GM15510 (cell line): ENCODE results near the gene SHROOM3.

Experiments used
- POLR2A ChIP-seq: IDR thresholded peaks from 3 replicates; pipeline ENCODE4 v1.6.1; 2011; ENCODE audit warnings: borderline replicate concordance; ENCODE audit not compliant: insufficient read length; ENCODE audit errors: extremely low read depth

Gene SHROOM3

DNA sequence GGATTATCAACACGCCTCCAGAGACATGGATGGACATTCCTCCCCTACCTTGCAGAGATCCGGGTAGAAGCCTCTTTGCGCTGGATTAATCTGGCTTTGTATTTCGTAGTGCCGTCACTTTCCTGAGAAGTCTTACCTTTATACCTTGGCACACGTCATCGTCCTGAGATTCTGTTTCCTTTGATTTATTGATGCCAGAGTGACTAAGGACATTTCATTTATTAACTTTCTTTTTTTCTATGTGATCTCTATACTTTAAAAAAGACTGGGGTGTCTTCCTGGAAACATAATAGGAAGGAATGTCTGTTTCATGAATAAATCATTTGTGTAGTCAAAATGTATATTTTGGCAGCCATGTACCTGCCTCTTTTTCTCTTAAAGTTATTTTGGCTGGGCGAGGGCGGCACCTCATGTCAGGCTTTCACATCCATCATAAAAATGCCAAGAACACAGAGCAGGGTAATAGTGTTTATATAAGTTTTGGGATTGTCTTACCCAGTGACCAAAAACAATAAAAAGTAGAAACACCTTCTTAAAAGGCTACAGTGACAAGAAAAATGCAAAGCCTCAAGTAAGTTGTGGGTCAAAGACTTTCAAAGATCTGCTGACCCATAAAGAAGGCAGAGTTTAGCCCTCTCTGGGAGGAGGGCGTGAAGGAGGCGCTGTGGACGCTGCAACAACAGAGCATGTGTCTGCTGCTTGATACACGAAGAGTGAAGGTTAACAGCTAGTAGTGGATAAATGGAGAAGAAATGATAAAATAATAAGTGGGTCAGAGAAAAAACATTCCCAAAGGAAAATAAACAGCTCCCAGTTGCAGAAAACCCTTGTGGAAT lies 124.4 kb downstream of the SHROOM3 start:
- TF ChIP-seq POLR2A: no peak

DNA sequence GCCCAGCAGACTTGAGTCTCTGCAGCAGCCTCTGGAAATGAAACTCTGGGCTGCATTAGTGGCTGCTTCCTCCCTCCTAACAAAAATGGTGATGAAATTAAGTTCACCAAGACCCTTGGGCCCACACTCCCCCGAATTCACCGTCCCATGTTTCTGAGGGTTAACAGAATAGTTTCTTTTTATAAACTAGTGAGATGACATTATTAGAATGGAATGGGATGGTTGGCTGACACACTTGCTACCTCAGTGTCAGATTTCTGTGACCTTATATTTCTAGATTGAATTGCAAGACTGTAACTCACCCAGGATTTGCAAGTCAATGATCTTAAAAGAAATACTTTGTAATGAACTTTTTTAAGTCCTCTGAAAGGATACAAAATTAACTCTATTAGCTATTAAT lies 127.1 kb downstream of the SHROOM3 start:
- no peak for TF ChIP-seq POLR2A

DNA sequence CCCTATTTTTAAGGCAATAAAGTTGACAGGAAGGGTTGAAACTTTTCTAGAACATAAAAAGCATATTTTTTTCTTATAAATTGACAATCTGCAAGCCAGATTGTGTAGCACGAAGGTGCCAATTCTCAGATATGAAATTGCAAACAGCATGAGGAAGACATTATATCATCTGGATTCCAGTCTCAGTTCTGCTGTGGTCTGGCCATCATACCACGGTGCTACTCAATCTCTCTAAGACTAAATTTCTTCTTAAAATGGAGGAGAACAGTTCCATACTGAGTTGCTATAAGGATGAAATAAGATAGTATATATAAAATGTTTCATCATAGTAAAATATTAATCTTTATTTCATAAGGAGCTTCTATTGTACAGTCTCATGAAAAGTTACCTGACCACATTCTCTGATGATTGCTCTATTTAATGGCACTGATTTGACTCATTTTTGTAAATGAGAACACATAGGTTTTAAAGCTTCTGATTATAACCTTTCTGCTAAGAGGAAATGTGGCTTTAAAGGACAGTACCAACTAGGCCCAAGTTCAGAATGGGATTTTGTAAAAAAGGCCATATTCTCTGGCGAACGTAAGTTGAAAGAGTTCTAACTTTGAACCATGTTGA lies 127.9 kb downstream of the SHROOM3 start:
- no peak for TF ChIP-seq POLR2A

DNA sequence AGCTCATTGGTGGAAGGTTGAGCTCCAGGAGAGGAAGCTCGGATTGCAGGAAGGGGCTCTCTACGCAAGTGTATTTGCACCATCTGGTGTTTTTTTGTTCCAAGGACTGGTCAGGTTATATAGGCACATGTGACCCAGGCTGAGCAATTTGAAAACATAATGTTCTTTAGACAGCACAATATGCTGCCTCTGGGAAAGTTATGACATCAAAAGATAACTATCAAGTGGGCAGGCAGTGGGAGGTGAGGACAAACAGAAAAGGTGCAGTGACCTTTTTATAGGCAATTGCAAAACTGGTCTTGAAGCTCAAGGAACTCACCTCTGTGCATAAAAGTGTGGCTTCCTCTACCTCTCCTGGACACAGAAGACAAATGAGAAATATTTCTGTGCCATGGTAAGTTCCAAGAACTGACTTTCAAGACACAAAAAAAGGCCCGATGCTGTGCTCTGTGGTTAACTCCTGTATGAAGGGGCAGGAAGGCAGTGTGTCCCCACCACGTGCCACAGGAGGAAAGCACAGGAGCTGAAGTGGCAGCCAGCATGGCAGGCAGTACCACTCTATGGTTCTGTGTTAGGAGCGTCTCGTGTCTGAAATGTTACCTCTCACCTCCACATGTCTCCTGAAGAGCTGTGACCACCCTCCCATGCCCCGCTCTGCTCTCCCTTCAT lies 128.6 kb downstream of the SHROOM3 start:
- no peak for TF ChIP-seq POLR2A

DNA sequence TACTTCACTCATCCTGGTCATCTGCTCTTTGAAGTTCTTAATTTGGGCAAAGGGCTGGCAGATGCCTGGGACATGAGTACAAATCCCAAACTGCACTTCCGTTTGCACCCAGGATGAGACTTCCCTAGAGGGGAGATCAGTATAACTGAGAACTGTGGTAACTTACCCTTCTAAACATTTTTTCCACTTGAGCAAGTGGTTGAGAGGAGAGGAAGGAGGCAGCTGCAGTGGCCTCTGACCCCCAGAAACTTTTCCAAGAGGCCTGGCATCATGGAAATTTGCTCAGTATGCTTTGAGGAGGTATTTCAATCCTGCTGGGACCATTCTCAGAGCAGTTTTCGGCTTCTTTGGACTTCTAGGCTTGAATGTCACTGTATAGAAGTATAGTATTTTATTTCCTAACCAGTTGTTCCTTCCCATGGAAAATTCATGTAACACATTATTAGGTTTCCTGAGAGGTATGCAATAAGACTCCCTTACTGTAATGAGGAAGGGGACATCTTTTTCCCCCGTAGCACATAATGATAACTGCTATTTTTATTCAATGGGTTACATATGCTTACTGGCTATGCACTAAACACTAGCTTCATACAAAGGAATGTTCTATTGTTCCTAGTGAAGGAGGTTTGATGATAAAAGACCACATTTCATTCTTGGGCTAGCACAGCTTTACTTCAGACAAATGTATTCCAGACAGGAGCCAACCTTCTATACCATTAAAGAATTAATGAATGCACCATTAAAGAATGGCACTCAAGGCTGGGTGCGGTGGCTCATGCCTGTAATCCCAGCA lies 129.3 kb downstream of the SHROOM3 start:
- TF ChIP-seq POLR2A: no peak

DNA sequence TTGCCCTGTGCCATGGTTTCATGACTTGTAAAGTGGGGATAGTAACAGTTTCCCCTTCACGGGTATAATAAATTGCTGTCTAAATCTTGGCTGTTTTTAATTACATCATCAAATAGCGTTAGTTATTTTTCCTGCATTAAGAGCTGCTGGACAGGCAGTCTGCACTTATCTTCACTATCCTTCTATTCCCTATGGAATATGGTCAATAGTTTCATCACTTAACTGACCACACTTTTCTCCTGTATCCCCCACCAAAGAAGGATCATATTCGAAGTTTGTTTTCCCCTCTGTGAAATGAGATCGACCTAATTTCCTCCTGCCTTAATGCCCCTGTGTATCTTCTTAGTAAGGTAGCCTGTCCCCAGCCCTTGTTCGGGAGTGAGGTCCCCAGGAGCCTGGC lies 133.2 kb downstream of the SHROOM3 start:
- TF ChIP-seq POLR2A: no peak

DNA sequence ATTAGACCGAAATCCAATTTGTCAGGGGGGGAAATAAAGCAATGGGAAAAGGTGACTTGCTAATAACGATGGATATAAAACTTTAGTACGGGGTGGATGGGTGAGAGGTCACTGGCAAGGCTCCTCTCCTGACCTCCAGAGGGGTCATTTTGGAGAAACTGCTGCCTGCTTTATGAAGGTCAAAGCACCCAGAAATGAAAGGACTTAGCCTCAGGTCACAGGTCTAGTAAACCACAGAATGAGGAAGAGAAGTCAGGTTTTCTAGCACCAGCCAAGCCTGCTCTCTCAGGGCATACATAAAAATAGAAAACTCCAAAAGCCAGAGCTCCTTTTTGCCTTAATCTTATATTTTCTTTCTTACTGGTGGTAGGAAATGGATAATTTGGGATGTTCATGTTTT lies 134.2 kb downstream of the SHROOM3 start:
- TF ChIP-seq POLR2A: no peak

DNA sequence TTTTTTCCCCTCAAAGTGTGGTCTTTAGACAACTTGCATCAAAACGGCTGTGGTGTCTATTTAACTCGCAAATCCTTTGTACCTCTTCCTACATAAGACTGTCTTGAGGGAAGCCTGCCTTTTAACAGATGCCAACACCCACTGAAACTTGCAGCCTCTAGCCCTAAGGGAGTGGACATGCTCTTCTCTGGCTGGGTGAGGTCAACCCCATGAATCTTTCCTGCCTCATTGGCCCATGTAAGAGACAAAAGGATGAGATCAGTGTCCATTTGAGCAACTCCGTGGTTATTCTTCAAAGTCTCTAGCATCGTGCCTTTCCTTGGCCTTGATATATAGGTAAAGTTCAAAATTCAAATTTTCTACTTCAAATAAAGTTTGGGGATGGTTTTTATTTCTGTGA lies 134.7 kb downstream of the SHROOM3 start:
- no peak for TF ChIP-seq POLR2A

DNA sequence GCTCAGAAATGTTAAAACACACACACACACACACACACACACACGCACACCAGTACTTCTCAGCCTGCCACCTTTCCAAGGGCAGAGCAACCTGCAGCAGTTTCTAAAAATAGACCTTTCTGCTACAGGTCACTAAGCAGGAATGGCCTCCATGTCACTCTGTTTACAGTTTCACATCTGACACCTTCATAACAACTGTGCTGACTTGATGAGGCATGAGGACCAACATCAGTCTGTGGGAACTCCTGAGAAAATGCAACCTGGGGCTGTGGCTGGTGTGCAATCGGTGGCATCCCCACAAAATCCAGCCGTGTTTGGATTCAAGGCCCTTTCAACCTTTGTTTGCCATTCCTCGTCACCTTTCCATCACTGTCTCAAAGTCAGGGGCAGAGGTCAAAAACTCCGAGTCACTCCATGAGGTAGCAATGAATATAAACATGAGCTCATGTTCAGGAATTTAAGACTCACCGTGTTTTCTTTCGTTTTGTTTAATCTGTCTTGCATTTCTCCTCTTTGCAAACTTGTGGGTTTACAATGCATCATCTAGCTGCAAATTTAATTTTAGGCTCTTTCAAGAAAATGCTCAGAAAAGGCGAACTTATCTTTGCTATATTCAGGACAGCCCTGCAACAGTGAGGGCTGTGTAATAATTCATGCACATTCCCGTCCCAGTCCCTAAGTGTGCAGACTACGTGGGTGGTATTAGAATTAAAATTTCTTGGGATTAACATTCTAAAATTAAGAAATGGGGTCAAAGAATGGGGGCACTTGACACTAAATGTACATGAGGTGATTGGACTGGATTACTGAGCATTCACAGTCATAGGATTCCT lies 135.3 kb downstream of the SHROOM3 start:
- no peak for TF ChIP-seq POLR2A

DNA sequence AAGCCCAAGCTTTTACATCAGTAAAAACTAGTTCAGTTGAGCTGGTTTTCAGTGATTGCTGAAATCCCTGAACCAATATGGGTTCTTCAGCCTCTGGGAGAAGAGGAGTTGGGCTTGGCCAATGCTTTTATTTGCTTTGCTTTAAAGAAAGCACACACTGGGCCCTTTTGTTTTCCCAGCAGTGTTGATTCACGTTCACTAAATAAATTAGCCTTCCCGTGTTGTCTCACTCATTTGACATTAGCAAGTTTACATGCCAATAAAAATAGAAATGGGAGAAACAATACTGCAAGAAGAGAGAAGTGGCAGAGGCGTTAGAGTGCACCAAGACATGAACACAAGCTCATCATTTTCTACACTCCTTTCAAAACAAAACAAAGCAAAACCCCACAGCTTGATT lies 136.2 kb downstream of the SHROOM3 start:
- TF ChIP-seq POLR2A: no peak

DNA sequence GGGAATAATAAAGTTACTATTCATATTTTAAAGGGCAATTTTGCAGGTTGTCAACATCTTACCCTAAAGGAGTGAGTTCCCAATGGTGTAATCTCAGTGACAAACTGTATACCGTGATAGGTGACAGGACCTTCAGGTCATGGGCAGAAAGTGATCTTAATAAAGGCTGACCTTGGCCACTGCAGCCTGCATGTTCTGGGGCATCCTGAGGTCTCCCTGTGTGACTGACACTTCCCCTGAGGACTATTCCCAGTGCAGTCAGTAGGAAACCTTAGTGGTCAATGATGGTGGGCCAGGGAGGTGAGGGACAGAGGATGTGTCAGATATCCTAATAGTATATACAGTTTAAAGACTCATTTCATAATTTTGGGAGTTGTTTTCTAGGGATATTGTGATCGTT lies 137.2 kb downstream of the SHROOM3 start:
- TF ChIP-seq POLR2A: no peak

DNA sequence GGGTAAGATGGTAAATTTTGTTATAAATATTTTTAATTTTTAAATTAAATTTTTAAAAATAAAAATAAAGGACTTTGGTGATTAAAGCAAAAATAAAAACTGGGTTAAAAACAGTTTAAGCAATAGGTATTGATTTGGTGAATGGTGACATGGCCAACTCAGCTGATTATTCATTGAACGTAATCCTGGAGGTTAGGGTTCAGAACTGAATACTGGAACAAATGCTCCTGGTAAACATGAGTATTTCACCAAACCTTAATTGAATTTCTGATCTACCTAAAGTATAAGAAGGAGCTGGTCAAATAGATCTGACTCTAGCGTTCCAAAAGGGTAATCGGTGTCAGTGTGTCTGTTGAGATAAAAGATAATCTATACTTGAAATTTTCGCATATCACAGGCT lies 141.8 kb downstream of the SHROOM3 start:
- TF ChIP-seq POLR2A: no peak

DNA sequence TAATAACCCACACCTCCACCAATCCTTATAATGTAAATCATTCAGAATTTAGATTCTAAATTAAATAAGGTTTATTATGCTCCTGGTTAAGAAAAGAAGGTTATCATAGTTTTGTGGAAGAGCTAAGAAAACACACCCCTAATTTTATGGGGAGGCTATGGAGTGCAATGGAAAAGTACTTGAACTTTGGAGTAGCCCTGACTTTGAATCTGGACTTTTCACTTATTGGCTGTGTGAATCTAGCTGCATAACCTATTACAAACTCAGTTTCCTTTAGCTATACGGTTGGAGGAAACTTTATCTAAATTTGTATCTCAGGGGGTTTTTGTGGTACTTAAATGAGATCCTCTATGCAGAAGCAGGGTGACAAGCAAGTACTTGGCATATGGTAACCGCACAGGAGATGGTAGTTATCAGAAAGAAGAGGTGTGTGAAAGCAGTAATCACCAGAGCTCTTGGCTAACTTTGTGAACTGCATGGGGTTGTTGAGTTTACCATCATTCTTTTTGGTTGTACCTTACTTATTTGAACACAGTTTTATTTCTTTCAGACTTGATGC lies 143.1 kb downstream of the SHROOM3 start:
- TF ChIP-seq POLR2A: no peak
